Tibial artery (tissue), 4 donors: ENCODE measurements around the gene PRDM12.

Experiments
- DNase-seq, 2 donors: peaks; one replicate each; pipeline ENCODE4 v3.0.0-alpha.2; 2019
- H3K27ac ChIP-seq, 2 donors: fragments of 200-600 bp; sonication (generic) in 1 of 2; 1 replicate in 1 of 2; 2 replicates in 1 of 2; pipeline ENCODE4 v1.5.1; 2018 to 2019; ENCODE audit warnings: mild to moderate bottlenecking in 1 of 2
- H3K27me3 ChIP-seq, 2 donors: fragments of 200-600 bp; sonication (generic) in 1 of 2; one replicate each; pipeline versions ENCODE4 v1.5.1 to v1.6.0; 2016 to 2019
- H3K36me3 ChIP-seq, 3 donors: fragments of 200-600 bp; sonication (generic) in 2 of 3; one replicate each; pipeline ENCODE4 v1.5.1; 2016 to 2019; ENCODE audit warnings: mild to moderate bottlenecking in 2 of 3
- H3K4me1 ChIP-seq, 4 donors: fragments of 200-600 bp; sonication (generic) in 2 of 4; 1 replicate in 3 of 4; 2 replicates in 1 of 4; pipeline ENCODE4 v1.5.1; 2016 to 2019
- H3K4me3 ChIP-seq, 2 donors: fragments of 200-600 bp; sonication (generic) in 1 of 2; 1 replicate in 1 of 2; 2 replicates in 1 of 2; pipeline ENCODE4 v1.5.1; 2018 to 2019; ENCODE audit warnings: mild to moderate bottlenecking in 2 of 2
- H3K9me3 ChIP-seq, 3 donors: fragments of 200-600 bp; sonication (generic) in 1 of 3; one replicate each; pipeline ENCODE4 v1.5.1; 2016 to 2019
- CTCF ChIP-seq, 2 experiments: fragments of 200-600 bp in 1 of 2; fragments of 450-650 bp in 1 of 2; IDR thresholded peaks; one replicate each; pipeline ENCODE4 v1.5.1; 2017 to 2019; ENCODE audit warnings: antibody characterized with exemption in 2 of 2, mild to moderate bottlenecking in 1 of 2, moderate library complexity in 1 of 2
- intact Hi-C: fragments of 100-400 bp; cut with DNase I; formaldehyde crosslinking; loops from one replicate; pipeline ENCODE4 v1.15.0; 2023; ENCODE audit warnings: low total_unique reads

Gene PRDM12

GRCh38 chr9:130663977-130664250 is 480 bp upstream of the PRDM12 start:
- intact Hi-C loops: no loop called here
- H3K27ac ChIP-seq: no peak overlapping the region
- no peaks in the 10 kb centered on the region for H3K36me3 ChIP-seq
- peak overlapping the region in 1 of 2 donors; percentile 16 for H3K4me3 ChIP-seq
- peaks cover 17 to 98% of the 10 kb centered on the region in 2 donors for H3K27me3 ChIP-seq
- no peak for TF ChIP-seq CTCF (IDR thresholded peaks at IDR 0.05)
- peaks cover 0 to 78% (median 72%) of the 10 kb centered on the region in 4 donors for H3K4me1 ChIP-seq
- H3K9me3 ChIP-seq: no peaks in the 10 kb centered on the region
- no peak for DNase-seq

GRCh38 chr9:130665029-130665430 is 636 bp downstream of the PRDM12 start:
- TF ChIP-seq CTCF (IDR thresholded peaks at IDR 0.05): no peak
- Histone ChIP-seq H3K4me3 (peak overlapping the region in 1 of 2 donors; percentile 16), H3K27me3 (peaks cover 17 to 87% of the 10 kb centered on the region in 2 donors), H3K4me1 (peaks cover 0 to 67% (median 64%) of the 10 kb centered on the region in 4 donors), H3K36me3 (no peaks in the 10 kb centered on the region), H3K9me3 (no peaks in the 10 kb centered on the region), H3K27ac (no peak overlapping the region)
- no peak for DNase-seq
- intact Hi-C loops: no loop called here

GRCh38 chr9:130665431-130666392 is 1.3 kb downstream of the PRDM12 start:
- DNase-seq: no peak
- Histone ChIP-seq H3K36me3 (no peaks in the 10 kb centered on the region), H3K4me3 (peak overlapping the region in 1 of 2 donors; percentile 16), H3K9me3 (no peaks in the 10 kb centered on the region), H3K27me3 (peaks cover 17 to 80% of the 10 kb centered on the region in 2 donors), H3K4me1 (peaks cover 0 to 61% (median 58%) of the 10 kb centered on the region in 4 donors), H3K27ac (no peak overlapping the region)
- TF ChIP-seq CTCF (IDR thresholded peaks at IDR 0.05): no peak
- intact Hi-C loops: no loop called here

- DNase-seq: no peak
- H3K9me3 ChIP-seq: no peaks in the 10 kb centered on the region
- peaks cover 0 to 52% (median 49%) of the 10 kb centered on the region in 4 donors for H3K4me1 ChIP-seq
Measured at GRCh38 chr9:130666393-130667119, 2.2 kb downstream of the PRDM12 start.

GRCh38 chr9:130667120-130667435 is 2.7 kb downstream of the PRDM12 start:
- no peak overlapping the region for H3K4me3 ChIP-seq
- intact Hi-C loops: no loop called here
- H3K4me1 ChIP-seq: peaks cover 0 to 47% (median 46%) of the 10 kb centered on the region in 4 donors
- no peak for TF ChIP-seq CTCF (IDR thresholded peaks at IDR 0.05)
- no peak overlapping the region for H3K27ac ChIP-seq
- no peaks in the 10 kb centered on the region for H3K36me3 ChIP-seq
- peaks cover 13 to 67% of the 10 kb centered on the region in 2 donors for H3K27me3 ChIP-seq
- no peak for DNase-seq
- no peaks in the 10 kb centered on the region for H3K9me3 ChIP-seq

More at GRCh38 chr9:130666393-130667119, 2.2 kb downstream of the PRDM12 start:
- TF ChIP-seq CTCF (IDR thresholded peaks at IDR 0.05): no peak
- Histone ChIP-seq H3K4me3 (no peak overlapping the region), H3K27me3 (peaks cover 14 to 72% of the 10 kb centered on the region in 2 donors), H3K27ac (no peak overlapping the region), H3K36me3 (no peaks in the 10 kb centered on the region)
- intact Hi-C loops: no loop called here
